HG02885 (cell line): ENCODE results near the gene AGAP1.

Source experiments
- ATAC-seq: cut with Tn5 transposase; IDR thresholded peaks from one replicate; pipeline ENCODE4 v1.9.1; 2021; ENCODE audit warnings: mild to moderate bottlenecking; ENCODE audit not compliant: unreplicated experiment, poor library complexity

Gene AGAP1

DNA sequence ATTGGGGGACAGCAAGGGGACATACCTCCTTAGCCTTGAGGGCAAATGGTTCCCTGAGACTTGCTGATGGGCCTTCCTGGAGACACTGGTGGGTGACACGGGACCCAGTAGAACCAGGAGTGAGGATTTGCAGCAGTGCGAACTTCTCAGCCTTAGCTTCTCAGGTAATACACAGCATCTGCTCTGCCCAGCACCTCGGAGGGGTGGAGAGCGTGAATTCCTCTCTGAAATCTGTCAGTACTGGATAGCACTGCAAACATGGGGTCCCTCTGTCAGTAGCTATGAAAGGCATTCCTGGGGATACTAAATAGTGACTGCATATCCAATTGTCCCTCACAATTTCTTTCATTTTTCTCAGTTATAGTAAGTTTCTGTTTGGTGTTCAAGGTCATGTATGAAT lies 522.7 kb downstream of the AGAP1 start:
- no peak for ATAC-seq

DNA sequence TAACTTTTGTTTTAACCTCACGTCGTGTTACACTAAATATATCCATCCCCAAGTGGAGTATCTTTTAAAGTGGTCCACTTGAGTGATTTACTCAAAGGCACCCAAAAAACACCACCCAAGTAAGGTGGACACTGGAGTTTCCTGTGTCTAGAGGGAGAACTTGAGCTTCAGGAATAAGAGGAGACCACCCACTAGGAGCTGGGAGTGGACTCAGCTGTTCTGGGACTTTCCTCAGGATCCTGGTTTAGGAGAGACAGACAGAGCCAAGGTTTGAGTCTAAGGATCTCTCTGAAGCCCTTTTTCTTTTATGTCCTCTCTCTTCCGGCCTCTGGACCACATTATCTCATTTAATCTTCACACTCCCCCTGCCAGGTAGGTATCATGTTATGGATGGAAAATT lies 523.6 kb downstream of the AGAP1 start:
- ATAC-seq = no peak

DNA sequence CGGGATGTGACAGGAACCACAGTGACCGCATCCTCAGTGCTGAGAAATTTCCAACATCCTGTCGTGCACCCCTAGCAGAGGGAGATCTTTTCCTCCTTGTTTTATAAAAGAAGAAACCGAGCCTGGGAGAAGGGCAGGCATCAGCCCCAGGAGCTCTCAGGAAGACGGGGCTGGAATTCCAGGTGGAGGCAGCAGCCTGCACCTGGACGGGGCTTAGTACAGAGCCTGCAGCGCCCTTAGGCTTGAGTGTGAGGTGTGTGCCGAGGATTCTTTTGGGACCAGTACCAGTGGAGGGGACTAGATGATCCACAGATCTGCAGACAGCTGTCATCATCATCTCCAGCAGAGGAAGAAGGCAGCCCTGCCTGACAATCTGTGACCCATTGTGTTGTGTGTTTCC lies 525.6 kb downstream of the AGAP1 start:
- no peak for ATAC-seq

DNA sequence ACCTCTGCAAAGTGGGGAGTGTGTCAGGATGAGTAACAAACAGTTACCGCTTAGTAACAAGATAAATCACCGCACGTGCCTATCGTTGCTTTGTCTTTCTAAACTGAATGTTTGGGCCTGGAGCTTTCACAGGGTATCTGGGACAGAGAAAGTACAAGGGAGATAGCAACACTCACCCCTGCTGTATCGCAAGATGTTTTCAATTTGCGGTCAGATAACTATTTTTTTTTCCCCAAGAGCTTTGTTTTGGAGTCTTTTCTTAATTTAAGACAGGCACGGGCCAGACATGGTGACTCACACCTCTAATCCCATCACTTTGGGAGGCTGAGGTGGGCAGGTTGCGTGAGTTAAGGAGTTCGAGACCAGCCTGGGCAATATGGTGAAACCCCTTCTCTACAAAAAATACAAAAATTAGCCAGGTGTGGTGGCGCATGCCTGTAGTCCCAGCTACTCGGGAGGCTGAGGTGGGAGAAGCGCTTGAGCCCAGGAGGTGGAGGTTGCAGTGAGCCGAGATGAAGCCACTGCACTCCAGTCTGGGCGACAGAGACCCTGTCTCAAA lies 527.7 kb downstream of the AGAP1 start:
- ATAC-seq = no peak

DNA sequence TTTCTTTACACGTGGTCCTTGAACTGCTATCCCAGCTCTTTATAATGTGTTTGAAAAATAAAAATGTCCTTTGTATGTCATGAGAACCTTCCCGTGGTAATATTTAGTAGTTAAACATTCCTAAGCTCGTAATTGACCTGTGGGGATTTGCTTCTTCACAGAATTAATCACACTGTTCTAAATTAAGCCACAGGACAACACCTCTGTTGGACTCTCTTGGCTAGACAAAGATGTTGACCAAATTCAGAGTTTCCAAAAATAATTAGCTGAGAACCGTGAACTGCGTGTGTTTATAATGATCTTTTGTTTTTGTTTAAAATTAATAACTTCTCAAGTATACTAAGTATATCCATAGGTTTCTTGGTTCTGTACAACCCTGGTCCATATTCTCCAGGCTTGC lies 528.3 kb downstream of the AGAP1 start:
- no peak for ATAC-seq

DNA sequence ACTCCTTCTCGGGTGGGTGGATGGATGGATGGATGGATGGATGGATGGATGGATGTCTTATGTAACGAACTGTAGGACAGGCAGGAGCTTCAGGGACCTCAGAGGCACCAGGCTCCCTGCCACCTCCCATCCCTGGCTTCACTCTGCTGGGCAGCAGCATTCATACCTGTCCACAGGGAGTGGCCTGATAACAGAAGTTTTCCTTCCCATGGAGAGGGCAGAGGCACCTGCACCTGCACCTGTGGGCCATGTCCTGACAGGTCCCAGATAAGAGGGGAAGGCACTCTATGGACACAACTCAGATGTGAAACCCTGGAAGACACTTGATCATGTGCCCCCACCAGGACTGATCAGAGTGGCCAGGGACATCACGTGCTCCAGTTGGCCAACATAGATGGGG lies 532.0 kb downstream of the AGAP1 start:
- ATAC-seq = no peak

DNA sequence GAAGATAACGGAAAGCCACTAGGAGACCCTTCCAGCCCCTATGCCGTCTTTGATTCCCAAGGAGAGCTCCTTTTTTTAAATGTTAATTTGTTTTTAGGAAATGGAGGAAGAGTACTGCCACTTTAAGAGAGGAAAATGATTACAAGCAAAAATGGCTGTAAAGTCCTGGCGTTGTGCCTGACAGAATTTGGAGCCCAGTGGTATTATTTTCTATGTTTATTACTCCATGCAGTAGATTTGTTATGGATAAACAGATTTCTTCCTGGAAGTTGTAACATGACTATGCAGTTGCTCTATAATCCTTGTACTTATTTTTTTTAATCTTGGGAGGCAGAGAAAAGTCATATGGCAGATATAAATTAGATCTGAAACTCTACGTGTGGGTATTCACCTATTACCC lies 533.0 kb downstream of the AGAP1 start:
- ATAC-seq = no peak

DNA sequence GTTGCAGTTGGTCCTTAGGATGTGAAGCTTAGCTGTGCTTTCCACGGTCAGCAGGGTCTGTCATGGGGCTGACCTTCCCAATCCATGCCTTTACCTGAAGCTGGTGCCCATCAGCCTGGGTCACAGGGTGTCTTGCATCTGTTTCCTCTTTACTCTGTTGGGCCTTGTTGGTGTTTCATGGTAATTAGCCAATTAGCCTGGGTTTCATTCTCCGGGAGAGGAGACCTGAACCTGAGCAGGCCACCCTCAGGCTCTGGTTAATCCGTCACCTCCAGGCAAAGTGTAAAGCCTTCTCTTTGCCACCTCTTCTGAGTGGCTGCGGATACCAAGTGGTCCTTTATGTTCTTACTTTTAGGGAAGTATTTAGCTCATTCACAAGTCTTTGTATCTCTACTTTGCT lies 534.2 kb downstream of the AGAP1 start:
- no peak for ATAC-seq

DNA sequence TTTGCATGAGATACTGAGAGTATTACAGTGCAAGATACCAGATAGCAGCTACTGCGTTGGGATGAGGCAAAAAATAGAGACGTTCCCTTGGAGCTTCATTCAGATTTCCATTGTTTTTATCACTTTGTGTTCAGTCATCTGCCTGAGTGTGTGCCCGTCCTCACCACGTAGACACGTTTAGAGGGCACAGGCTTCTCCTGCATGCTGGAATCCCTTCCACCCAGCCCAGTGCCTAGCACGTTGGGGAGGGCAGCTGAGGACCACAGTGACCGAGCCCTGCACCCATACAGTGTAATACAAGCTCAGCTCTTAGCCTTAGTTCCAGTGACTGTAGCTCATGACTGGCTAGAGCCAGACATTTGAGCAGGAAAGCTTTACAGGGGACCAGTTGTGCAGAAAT lies 539.6 kb downstream of the AGAP1 start:
- ATAC-seq = no peak

DNA sequence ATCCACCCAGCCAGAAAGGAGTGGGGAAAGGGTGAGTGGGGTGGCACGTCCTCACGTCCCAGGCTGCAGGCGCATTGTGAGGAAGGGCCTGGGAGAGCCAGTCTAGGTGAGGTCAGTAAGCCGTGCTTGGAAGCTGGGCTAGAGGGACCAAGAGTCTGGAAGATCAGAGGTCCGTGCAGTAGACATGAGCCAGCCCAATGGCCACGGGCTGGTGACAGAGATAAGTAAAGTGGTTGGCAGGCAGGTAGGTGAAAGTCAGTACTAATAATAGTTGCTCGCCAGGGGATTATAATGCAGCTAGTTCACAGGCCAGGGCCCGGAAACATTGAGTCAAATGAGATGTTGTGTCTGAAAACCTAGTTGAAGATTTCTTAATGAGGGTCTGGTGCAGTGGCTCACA lies 541.1 kb downstream of the AGAP1 start:
- no peak for ATAC-seq

DNA sequence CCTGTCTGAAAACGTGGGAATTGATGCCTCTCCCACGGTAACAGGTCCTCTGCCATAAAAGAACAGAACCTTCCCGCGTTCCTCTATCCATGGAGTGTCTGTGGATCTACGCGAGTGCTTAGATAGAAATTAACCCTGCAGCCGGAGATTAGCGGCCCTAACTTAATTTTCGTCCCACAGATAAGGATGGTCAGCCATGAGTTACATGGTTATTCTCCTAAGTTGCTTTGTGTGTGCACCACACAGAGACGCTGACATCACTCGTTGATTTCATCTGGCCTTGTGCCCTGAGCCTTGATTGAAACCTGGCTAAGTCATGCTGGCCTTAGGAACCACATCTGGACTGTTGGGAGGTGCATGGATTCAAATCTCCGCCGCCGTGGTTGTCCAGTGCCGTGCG lies 542.2 kb downstream of the AGAP1 start:
- ATAC-seq = no peak

DNA sequence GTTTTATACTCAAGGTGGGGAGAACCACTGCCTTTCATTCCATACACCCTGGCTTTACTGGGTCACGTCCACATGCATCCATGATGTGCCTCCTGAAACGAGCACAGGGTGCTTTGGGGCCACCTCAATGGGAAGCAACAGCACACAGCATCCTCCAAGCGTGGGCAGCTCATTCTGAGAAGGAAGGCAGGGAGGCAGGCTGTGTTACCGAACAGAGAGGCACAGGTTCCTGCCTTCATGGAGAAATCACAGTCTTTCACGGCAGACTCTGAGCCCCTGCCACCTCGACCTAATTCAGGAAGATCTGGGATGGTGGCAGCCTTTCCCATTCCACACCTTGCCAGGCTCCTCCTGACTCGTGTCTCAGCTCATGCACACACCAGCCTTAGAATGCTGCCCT lies 544.3 kb downstream of the AGAP1 start:
- no peak for ATAC-seq

DNA sequence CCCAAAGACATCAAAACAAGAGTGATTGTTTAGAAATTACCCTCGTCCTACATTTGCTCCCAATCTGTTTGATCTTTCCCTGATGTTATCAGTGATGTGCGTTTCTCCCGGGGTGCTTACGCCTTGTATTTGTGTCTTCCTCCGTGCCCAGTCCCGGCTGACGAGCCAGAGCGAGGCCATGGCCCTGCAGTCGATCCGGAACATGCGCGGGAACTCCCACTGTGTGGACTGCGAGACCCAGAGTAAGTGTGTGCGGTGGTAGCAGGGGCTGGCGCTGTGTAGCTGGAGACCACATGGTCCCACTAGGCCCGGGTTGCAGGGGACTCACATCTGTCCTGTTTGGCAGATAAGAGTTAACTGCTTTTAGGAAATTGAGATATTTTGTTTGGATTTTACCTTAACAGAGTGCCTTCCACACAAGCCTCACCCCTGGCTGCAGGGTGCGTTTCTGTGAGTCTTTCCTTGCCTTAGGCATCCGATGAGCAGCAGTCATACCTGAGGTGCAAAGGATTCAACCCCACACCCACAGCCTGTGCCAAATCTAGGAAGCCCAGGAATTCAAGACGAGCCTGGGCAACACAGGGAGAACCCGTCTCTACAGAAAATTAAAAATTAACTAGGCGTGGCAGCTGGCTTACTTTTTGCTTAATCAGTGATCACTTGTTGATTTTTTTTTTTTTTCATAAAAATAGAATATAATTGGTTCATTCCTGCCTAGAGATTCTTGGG lies 546.9 kb downstream of the AGAP1 start:
- no peak for ATAC-seq

DNA sequence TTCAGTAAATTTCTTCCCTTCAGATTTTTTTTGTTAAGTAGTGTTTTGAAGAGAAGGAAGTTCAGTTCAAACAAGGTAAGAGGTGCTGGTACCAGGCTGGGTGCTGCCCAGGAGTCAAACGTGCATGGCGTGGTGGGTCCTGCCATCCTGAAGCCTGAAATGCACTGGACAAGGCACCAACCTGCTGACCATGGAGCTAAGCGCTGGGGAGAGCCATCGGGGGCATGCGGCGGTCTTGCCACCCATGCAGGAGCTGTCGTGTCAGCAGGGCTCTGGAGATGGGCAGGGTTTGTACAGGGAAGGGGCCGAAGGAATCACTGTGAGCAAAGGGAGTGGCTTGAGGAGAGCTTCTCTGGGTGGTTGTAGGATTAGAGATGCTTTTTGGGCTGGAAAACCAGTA lies 547.8 kb downstream of the AGAP1 start:
- no peak for ATAC-seq

DNA sequence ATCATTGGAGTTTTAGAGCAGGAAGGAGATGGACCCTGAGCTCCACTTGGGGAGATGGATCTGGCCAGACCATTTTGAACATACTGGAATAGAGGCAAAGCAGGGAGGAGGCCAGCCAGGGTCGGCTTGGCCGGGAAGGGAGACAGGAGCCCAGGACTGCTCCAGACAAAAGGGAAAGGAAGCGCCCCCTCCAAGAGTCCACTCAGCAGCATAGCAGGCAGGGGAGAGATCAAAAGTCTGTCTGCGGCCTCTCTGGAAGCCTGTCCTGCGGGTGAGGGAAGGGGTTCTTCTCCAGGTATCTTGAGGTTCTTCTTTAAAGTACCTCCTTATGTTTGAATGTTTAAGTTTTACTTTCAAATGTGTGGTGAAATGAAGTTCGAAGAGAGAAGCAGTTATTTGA lies 548.2 kb downstream of the AGAP1 start:
- no peak for ATAC-seq

DNA sequence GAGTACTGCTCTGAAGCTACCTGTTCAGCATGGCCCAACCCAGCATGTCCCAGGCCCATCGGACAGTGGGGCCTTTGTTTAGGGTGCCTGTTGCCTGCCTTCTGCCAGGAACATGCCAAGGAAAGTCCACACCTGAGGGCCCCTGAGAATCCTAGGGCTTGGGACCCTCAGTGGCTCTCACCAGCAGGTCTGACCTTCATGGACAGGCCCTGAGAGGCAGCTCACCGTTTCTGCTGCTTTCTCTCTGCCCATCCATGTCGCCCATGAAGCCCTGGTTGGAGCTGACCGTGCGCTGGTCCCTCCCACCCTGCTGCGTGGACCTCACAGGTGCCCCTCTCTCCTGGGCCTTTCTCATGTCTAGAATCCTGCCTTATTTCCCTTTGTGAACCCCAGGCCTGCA lies 550.3 kb downstream of the AGAP1 start:
- no peak for ATAC-seq

DNA sequence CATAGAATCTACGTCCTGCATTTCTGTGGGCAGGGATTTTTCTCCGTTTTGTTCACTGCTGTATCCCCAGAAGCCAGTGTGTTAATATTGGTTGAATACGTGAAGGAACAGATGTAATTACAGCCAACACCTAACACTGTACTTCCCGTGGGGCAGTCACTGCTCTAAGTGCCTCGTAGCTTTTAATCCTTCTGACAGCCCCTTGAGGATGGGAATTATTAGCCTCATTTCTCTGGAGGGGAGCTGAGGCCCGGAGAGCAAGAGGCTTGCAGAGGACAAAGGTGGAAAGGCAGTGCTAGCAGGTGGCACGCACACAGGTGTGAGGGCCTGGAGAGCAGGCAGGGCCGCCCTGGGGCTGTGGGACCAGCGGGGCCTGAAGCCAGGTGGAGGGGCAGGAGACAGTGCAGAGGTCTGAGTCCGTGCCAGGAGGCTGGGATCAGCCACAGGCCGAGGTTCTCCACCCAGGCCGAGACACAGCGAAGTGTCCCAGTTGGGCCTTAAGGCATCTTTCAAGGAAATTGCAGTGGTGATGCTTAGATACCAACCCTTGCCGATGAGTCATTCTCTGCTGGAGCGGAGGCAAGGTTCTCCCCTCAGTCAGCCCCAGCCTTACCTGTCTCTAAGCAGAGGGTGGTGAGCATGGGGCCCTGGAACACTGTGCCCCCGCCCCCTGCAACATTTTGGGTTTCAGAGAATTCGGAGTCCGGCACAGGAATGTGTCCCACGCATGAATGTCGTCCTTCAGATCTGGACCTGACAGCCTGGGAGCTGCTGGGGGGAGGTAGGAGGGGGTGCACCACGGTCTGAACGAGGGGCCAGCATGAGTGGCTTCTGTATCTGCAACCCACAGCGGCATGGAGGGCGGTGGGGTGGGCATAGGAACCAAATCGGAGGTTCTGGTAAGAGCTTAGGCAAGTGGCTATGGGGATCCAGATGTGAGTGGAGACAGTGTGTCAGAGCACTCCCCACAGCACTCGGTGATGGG lies 551.7 kb downstream of the AGAP1 start:
- no peak for ATAC-seq

DNA sequence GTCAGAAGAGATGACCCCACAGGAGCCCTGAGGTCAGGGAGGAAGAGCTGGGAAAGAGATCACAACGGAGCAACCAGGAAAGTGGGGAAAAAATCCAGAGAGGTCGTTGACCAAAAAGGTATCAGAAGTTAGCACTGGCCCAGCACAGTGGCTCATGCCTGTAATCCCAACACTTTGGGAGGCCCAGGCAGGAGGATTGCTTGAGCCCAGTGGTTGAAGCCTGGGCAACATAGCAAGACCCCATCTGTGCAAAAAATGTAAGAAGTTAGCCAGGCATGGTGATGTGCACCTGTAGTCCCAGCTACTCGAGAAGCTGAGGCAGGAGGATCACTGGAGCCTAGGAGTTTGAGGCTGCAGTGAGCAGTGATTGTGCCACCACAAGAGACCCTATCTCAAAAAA lies 552.9 kb downstream of the AGAP1 start:
- ATAC-seq = no peak

DNA sequence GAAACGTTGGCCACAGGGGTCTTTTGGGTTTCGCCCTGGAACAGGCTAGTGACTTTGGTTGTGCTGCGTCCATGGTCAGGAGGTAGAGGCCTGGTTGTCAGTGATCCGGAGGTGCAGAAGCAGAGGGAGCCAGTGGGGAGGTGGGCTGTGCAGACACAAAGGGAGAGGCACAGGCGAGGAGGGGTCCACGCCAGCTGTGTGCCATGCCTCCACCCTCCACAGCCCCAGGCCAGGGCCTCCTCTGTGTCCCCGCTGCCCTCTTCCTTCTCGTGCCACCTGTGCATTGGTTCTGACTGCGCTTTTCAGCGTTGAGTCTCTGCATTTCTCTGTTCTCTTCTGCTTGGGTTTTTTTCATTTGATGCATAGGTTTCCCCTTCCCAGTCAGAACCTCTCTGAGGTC lies 553.3 kb downstream of the AGAP1 start:
- ATAC-seq = no peak

DNA sequence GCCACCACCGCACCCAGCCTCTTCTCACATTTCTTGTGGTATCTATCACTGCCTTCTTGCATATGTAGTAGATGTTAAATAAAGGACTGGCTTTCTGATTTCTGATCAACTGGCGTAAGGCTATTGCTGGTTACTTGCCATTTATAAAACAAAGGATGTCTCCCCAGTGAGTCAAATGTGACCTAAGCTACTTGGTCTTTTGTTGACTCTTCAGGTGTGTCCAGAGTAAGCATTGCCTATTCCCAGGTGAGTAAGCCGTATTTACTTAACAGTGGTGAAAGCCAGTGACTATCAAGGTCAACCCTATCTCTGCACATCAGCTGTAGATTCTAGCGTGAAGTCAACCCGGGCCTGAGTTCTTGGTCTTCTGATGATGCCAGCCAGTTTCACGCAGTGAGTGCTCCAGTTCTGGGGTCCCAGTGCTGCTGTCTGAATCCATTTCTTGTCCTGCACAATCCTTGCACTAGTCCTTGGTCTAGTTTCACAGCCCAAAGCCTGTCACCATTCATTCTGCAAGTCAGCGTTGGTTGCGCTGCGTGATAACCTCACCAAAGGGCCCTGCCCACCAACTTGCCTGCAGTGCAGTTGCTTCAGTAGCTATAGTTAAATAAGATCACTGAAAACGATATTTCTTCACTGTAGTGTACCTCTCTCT lies 554.2 kb downstream of the AGAP1 start:
- ATAC-seq = no peak

DNA sequence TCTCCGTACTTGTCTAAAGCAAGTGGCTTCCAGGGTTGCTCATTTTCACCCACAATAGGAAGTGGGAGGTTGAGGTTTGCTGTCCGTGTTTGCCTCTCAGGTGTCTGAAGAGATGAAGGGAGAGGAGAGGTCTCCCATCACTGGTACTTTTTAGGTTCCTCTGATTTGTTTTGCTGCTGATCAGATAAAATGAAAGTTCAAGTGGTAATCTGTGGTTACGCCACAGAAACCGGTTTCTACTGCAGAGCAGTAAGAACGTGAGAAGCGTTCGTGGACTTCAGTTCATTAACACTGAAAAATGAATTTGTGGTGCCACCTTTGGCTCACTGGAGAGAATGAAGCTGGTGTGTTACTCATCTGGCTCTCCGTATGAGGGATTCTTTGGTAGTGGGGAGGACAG lies 556.1 kb downstream of the AGAP1 start:
- no peak for ATAC-seq
